Skeletal muscle satellite cell (primary cell): Measurements from ENCODE around the gene SCTR.

ENCODE experiments used
- H3K27me3 ChIP-seq: 2 replicates; pipeline ENCODE4 v1.7.0; 2013; ENCODE audit warnings: low read length; ENCODE audit not compliant: control insufficient read depth, insufficient read depth
- H3K36me3 ChIP-seq: 2 replicates; pipeline ENCODE4 v1.7.0; 2013; ENCODE audit warnings: mild to moderate bottlenecking, control low read depth, low read length; ENCODE audit not compliant: insufficient read depth
- H3K4me1 ChIP-seq: 2 replicates; pipeline ENCODE4 v1.7.0; 2013; ENCODE audit warnings: low read length; ENCODE audit not compliant: control insufficient read depth, insufficient read depth
- H3K4me2 ChIP-seq: 2 replicates; pipeline ENCODE4 v1.7.0; 2013; ENCODE audit warnings: mild to moderate bottlenecking, low read length
- H3K4me3 ChIP-seq: 2 replicates; pipeline ENCODE4 v1.7.0; 2013; ENCODE audit warnings: low read length
- H3K9ac ChIP-seq: 2 replicates; pipeline ENCODE4 v1.7.0; 2013; ENCODE audit warnings: mild to moderate bottlenecking, low read depth, low read length, moderate library complexity
- H3K9me3 ChIP-seq: replicated peaks from 2 replicates; pipeline ENCODE4 v1.7.0; 2013; ENCODE audit warnings: mild to moderate bottlenecking, control low read depth, low read length

Gene SCTR

GRCh38 chr2:119429225-119429981 lies 94.9 kb downstream of the SCTR start:
- Histone ChIP-seq H3K9me3 (no peaks in the 10 kb centered on the region), H3K27me3 (peaks cover 74% of the 10 kb centered on the region), H3K9ac (no peak overlapping the region), H3K36me3 (no peaks in the 10 kb centered on the region), H3K4me3 (no peak overlapping the region), H3K4me1 (peaks cover 13% of the 10 kb centered on the region), H3K4me2 (no peak overlapping the region)

GRCh38 chr2:119428488-119429224 lies 95.6 kb downstream of the SCTR start:
- peaks cover 81% of the 10 kb centered on the region for H3K27me3 ChIP-seq
- no peak overlapping the region for H3K4me2 ChIP-seq
- H3K9me3 ChIP-seq, result no peaks in the 10 kb centered on the region
- peaks cover 13% of the 10 kb centered on the region for H3K4me1 ChIP-seq
- H3K4me3 ChIP-seq, result no peak overlapping the region
- H3K36me3 ChIP-seq, result no peaks in the 10 kb centered on the region
- no peak overlapping the region for H3K9ac ChIP-seq

GRCh38 chr2:119427756-119428155 lies 96.5 kb downstream of the SCTR start:
- H3K4me2 ChIP-seq, result no peak overlapping the region
- peaks cover 76% of the 10 kb centered on the region for H3K27me3 ChIP-seq

GRCh38 chr2:119426801-119427395 lies 97.4 kb downstream of the SCTR start:
- peaks cover 77% of the 10 kb centered on the region for H3K27me3 ChIP-seq
- no peak overlapping the region for H3K4me2 ChIP-seq
- H3K4me1 ChIP-seq, result peaks cover 9% of the 10 kb centered on the region
- H3K9ac ChIP-seq, result no peak overlapping the region
- no peaks in the 10 kb centered on the region for H3K9me3 ChIP-seq
- H3K4me3 ChIP-seq, result no peak overlapping the region
- H3K36me3 ChIP-seq, result no peaks in the 10 kb centered on the region

More at GRCh38 chr2:119427756-119428155, 96.5 kb downstream of the SCTR start:
- Histone ChIP-seq H3K4me1 (peaks cover 13% of the 10 kb centered on the region), H3K9me3 (no peaks in the 10 kb centered on the region), H3K9ac (no peak overlapping the region), H3K4me3 (no peak overlapping the region), H3K36me3 (no peaks in the 10 kb centered on the region)

- peaks cover 81% of the 10 kb centered on the region for H3K27me3 ChIP-seq
- no peaks in the 10 kb centered on the region for H3K9me3 ChIP-seq
- no peak overlapping the region for H3K4me3 ChIP-seq
- no peaks in the 10 kb centered on the region for H3K36me3 ChIP-seq
- no peak overlapping the region for H3K4me2 ChIP-seq
- peaks cover 6% of the 10 kb centered on the region for H3K4me1 ChIP-seq
- H3K9ac ChIP-seq, result no peak overlapping the region
Observed at GRCh38 chr2:119426396-119426675, 97.9 kb downstream of the SCTR start.

GRCh38 chr2:119425620-119426395 lies 98.5 kb downstream of the SCTR start:
- Histone ChIP-seq H3K36me3 (no peaks in the 10 kb centered on the region), H3K27me3 (peaks cover 81% of the 10 kb centered on the region), H3K4me1 (peaks cover under 1% of the 10 kb centered on the region), H3K9me3 (no peaks in the 10 kb centered on the region), H3K4me3 (no peak overlapping the region), H3K9ac (no peak overlapping the region), H3K4me2 (no peak overlapping the region)

- no peak overlapping the region for H3K4me2 ChIP-seq
- H3K27me3 ChIP-seq, result peaks cover 89% of the 10 kb centered on the region
- no peaks in the 10 kb centered on the region for H3K36me3 ChIP-seq
- H3K9ac ChIP-seq, result no peak overlapping the region
- no peaks in the 10 kb centered on the region for H3K4me1 ChIP-seq
- H3K4me3 ChIP-seq, result no peak overlapping the region
- no peaks in the 10 kb centered on the region for H3K9me3 ChIP-seq
Observed at GRCh38 chr2:119425119-119425405, 99.2 kb downstream of the SCTR start.

- Histone ChIP-seq H3K4me3 (no peak overlapping the region), H3K9ac (no peak overlapping the region), H3K36me3 (no peaks in the 10 kb centered on the region), H3K4me1 (no peaks in the 10 kb centered on the region), H3K27me3 (peaks cover 87% of the 10 kb centered on the region), H3K4me2 (no peak overlapping the region), H3K9me3 (no peaks in the 10 kb centered on the region)
Observed at GRCh38 chr2:119424284-119425118, 99.8 kb downstream of the SCTR start.

- Histone ChIP-seq H3K4me1 (no peaks in the 10 kb centered on the region), H3K4me3 (no peak overlapping the region), H3K9ac (no peak overlapping the region), H3K36me3 (no peaks in the 10 kb centered on the region), H3K9me3 (no peaks in the 10 kb centered on the region), H3K27me3 (peaks cover 81% of the 10 kb centered on the region), H3K4me2 (no peak overlapping the region)
Observed at GRCh38 chr2:119423811-119424210, 100.5 kb downstream of the SCTR start.

- H3K4me3 ChIP-seq, result no peak overlapping the region
- no peaks in the 10 kb centered on the region for H3K9me3 ChIP-seq
- H3K4me1 ChIP-seq, result no peaks in the 10 kb centered on the region
- no peaks in the 10 kb centered on the region for H3K36me3 ChIP-seq
- peaks cover 81% of the 10 kb centered on the region for H3K27me3 ChIP-seq
- H3K4me2 ChIP-seq, result no peak overlapping the region
- no peak overlapping the region for H3K9ac ChIP-seq
Observed at GRCh38 chr2:119423108-119423444, 101.2 kb downstream of the SCTR start.
